ENCODE results near the gene SH3RF3.
A peak's percentile ranks its signal among the peaks of the same experiment; 100 is the strongest.

SH3RF3 gene

DNA sequence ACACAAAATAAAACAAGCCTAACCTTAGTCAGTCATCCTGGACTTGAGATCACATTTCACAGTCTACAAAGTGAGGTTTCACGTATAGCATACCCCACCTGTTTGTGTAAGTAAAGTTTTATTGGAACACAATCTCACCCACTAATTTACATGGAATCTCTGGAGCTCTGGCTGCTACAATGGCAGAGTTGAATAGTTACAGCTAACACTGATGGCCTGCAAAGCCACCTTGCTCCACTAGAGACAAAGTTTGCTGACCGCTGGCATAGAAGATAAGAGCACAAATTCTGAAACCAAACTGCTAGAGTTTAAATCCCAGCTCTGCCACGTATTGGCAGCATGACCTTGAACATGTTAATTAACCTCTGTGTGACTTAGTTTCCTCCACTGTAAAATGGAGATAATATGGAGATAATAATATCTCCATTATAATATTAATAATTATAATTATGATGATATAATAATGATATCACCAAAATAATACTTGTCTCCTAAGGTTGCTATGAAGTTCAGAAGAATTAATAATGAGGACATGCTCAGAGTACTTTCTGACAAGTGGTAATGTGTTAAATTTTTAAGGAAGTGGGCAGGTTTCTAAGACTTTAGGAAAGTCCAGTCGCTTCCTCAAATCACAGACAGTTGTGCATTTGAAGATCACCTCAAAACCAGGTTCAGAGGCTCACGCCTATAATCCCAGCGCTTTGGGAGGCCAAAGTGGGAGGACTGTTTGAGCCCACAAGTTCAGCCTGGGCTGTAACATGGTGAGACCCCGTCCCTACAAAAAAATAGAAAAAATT, 204.6 kb downstream of the SH3RF3 start:
- H3K9me3 ChIP-seq (ENCODE audit: control insufficient read depth, low read length): no peaks in the 10 kb centered on the region

DNA sequence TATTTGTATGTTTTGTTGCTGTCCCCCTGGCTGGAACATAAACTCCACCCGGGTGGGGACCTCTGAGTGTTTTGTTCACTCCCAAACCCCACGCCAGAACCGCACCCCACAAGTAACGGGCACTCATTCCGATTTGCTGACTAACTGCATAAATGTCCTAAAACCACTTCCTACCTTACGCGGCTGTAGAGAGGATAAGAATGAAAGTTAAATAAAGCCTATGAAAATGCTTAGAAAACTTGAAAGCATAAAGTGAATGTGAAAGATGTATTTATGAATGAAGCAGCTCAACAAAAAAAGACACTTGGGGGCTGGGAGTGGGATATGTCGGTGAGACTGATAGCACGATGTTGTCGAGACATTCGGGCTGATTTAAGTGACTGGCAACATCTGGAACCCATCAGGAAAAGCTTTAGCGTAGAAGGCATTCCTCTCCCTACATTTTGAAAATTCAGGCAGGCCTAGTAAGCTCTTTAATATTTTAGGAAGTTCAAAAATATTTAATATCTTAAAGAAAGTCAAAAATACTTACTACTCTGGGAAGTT, 206.7 kb downstream of the SH3RF3 start:
- Histone ChIP-seq H3K18ac (ENCODE audit: low read depth in 1 of 2, low read length in 2 of 2) (peak overlapping the region in 1 of 2 experiments; percentile 96), H4K91ac (ENCODE audit: low read length) (no peak overlapping the region), H2BK120ac (ENCODE audit: low read depth, low read length) (peak overlapping the region; percentile 96), H3K4me1 (ENCODE audit: control insufficient read depth, insufficient read depth, low read depth, low read length) (peaks cover 39% of the 10 kb centered on the region), H3K9me3 (ENCODE audit: control insufficient read depth, low read length) (no peaks in the 10 kb centered on the region), H2AFZ (ENCODE audit: low read depth, low read length) (no peak overlapping the region), H2BK5ac (ENCODE audit: low read depth, low read length, poor library complexity, severe bottlenecking) (no peak overlapping the region), H3K14ac (ENCODE audit: low read length in 2 of 2) (no peak overlapping the region), H2BK12ac (ENCODE audit: low read length in 2 of 2) (peak overlapping the region in 1 of 2 experiments; percentile 57), H3K9ac (ENCODE audit: low read length) (peak overlapping the region; percentile 83), H3K27me3 (ENCODE audit: control insufficient read depth in 1 of 2, insufficient read depth in 1 of 2, low read length in 2 of 2) (no peaks in the 10 kb centered on the region), H2AK5ac (ENCODE audit: low read length, severe bottlenecking) (no peak overlapping the region), H3K4me3 (ENCODE audit: insufficient read depth in 1 of 2, low read depth in 1 of 2, low read length in 2 of 2) (peak overlapping the region in 1 of 2 experiments; percentile 63), H3K36me3 (ENCODE audit: control insufficient read depth in 1 of 2, insufficient read depth in 2 of 2, low read depth in 1 of 2, low read length in 2 of 2) (no peaks in the 10 kb centered on the region), H2BK15ac (ENCODE audit: low read depth, poor library complexity, severe bottlenecking) (no peak overlapping the region), H3K4me2 (ENCODE audit: low read length, poor library complexity, severe bottlenecking) (peak overlapping the region; percentile 24), H4K8ac (ENCODE audit: low read length) (peak overlapping the region; percentile 95), H3K27ac (ENCODE audit: low read length, poor library complexity, severe bottlenecking) (peak overlapping the region; percentile 62), H3K4ac (ENCODE audit: low read depth in 1 of 2, low read length in 2 of 2) (peak overlapping the region in 1 of 2 experiments; percentile 64), H3K79me1 (replicated peaks; ENCODE audit: low read length, poor library complexity, severe bottlenecking) (peaks cover 25% of the 10 kb centered on the region), H3K23ac (ENCODE audit: low read length in 2 of 2) (no peak overlapping the region)
- DNase-seq: peak; percentile 74
- WGBS: 2% methylated on average over 11 of the region's 12 CpGs

More for the DNA sequence above, 204.6 kb downstream of the SH3RF3 start:
- peaks cover 38% of the 10 kb centered on the region for H3K4me1 ChIP-seq (ENCODE audit: control insufficient read depth, insufficient read depth, low read depth, low read length)
- peak overlapping the region; percentile 13 for H2BK15ac ChIP-seq (ENCODE audit: low read depth, poor library complexity, severe bottlenecking)
- H4K8ac ChIP-seq (ENCODE audit: low read length): no peak overlapping the region
- H3K18ac ChIP-seq (ENCODE audit: low read depth in 1 of 2, low read length in 2 of 2): peak overlapping the region in 1 of 2 experiments; percentile 14
- no peak overlapping the region for H2AFZ ChIP-seq (ENCODE audit: low read depth, low read length)
- H3K4ac ChIP-seq (ENCODE audit: low read depth in 1 of 2, low read length in 2 of 2): peak overlapping the region in 1 of 2 experiments; percentile 32
- H3K9ac ChIP-seq (ENCODE audit: low read length): no peak overlapping the region
- DNase-seq: peak; percentile 68
- peak overlapping the region; percentile 71 for H3K27ac ChIP-seq (ENCODE audit: low read length, poor library complexity, severe bottlenecking)
- H3K23ac ChIP-seq (ENCODE audit: low read length in 2 of 2): no peak overlapping the region
- no peak overlapping the region for H2BK5ac ChIP-seq (ENCODE audit: low read depth, low read length, poor library complexity, severe bottlenecking)
- no peak overlapping the region for H3K14ac ChIP-seq (ENCODE audit: low read length in 2 of 2)
- peak overlapping the region; percentile 45 for H4K91ac ChIP-seq (ENCODE audit: low read length)
- 78% methylated on average over 6 of the region's 7 CpGs for WGBS
- H3K36me3 ChIP-seq (ENCODE audit: control insufficient read depth in 1 of 2, insufficient read depth in 2 of 2, low read depth in 1 of 2, low read length in 2 of 2): no peaks in the 10 kb centered on the region
- no peaks in the 10 kb centered on the region for H3K27me3 ChIP-seq (ENCODE audit: control insufficient read depth in 1 of 2, insufficient read depth in 1 of 2, low read length in 2 of 2)
- no peak overlapping the region for H2BK120ac ChIP-seq (ENCODE audit: low read depth, low read length)
- no peak overlapping the region for H3K4me2 ChIP-seq (ENCODE audit: low read length, poor library complexity, severe bottlenecking)
- no peak overlapping the region for H2AK5ac ChIP-seq (ENCODE audit: low read length, severe bottlenecking)
- peak overlapping the region; percentile 34 to 94 for H2BK12ac ChIP-seq (ENCODE audit: low read length in 2 of 2)
- no peak overlapping the region for H3K4me3 ChIP-seq (ENCODE audit: insufficient read depth in 1 of 2, low read depth in 1 of 2, low read length in 2 of 2)
- peaks cover 29% of the 10 kb centered on the region for H3K79me1 ChIP-seq (replicated peaks; ENCODE audit: low read length, poor library complexity, severe bottlenecking)

DNA sequence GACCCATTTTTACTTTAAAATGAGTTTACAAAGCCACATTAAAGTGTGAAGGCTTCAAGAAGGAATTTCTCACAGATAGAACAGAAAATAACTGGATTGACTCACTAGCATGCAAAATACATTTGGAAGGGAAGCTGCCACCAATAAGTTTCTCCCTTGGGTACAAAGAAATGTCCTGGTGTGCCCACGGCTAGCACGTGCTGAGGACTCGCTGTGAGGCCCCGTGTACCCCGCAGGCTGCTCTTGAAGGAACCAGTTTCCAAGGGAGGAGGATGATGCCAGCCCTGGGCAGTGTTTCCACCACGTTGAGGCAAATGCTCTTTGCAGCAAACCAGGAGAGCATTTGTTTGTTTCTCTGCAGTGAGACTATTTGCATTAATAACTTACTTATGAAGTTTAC, 207.3 kb downstream of the SH3RF3 start:
- Histone ChIP-seq H2AK5ac (ENCODE audit: low read length, severe bottlenecking) (peak overlapping the region; percentile 41), H3K14ac (ENCODE audit: low read length in 2 of 2) (no peak overlapping the region), H3K4me2 (ENCODE audit: low read length, poor library complexity, severe bottlenecking) (no peak overlapping the region), H3K36me3 (ENCODE audit: control insufficient read depth in 1 of 2, insufficient read depth in 2 of 2, low read depth in 1 of 2, low read length in 2 of 2) (no peaks in the 10 kb centered on the region), H4K8ac (ENCODE audit: low read length) (peak overlapping the region; percentile 95), H2BK5ac (ENCODE audit: low read depth, low read length, poor library complexity, severe bottlenecking) (no peak overlapping the region), H3K4me3 (ENCODE audit: insufficient read depth in 1 of 2, low read depth in 1 of 2, low read length in 2 of 2) (peak overlapping the region in 1 of 2 experiments; percentile 63), H3K4me1 (ENCODE audit: control insufficient read depth, insufficient read depth, low read depth, low read length) (peaks cover 36% of the 10 kb centered on the region), H3K79me1 (replicated peaks; ENCODE audit: low read length, poor library complexity, severe bottlenecking) (peaks cover 22% of the 10 kb centered on the region), H3K4ac (ENCODE audit: low read depth in 1 of 2, low read length in 2 of 2) (peak overlapping the region; percentile 52 to 79), H2AFZ (ENCODE audit: low read depth, low read length) (no peak overlapping the region), H3K23ac (ENCODE audit: low read length in 2 of 2) (no peak overlapping the region), H3K9me3 (ENCODE audit: control insufficient read depth, low read length) (no peaks in the 10 kb centered on the region), H3K9ac (ENCODE audit: low read length) (peak overlapping the region; percentile 83), H3K27me3 (ENCODE audit: control insufficient read depth in 1 of 2, insufficient read depth in 1 of 2, low read length in 2 of 2) (no peaks in the 10 kb centered on the region), H2BK120ac (ENCODE audit: low read depth, low read length) (peak overlapping the region; percentile 88), H4K91ac (ENCODE audit: low read length) (peak overlapping the region; percentile 99), H3K18ac (ENCODE audit: low read depth in 1 of 2, low read length in 2 of 2) (peak overlapping the region; percentile 62 to 96), H3K27ac (ENCODE audit: low read length, poor library complexity, severe bottlenecking) (peak overlapping the region; percentile 62), H2BK15ac (ENCODE audit: low read depth, poor library complexity, severe bottlenecking) (peak overlapping the region; percentile 85), H2BK12ac (ENCODE audit: low read length in 2 of 2) (peak overlapping the region; percentile 83 to 98)
- DNase-seq: no peak
- WGBS: 42% methylated on average over 6 of the region's 6 CpGs

DNA sequence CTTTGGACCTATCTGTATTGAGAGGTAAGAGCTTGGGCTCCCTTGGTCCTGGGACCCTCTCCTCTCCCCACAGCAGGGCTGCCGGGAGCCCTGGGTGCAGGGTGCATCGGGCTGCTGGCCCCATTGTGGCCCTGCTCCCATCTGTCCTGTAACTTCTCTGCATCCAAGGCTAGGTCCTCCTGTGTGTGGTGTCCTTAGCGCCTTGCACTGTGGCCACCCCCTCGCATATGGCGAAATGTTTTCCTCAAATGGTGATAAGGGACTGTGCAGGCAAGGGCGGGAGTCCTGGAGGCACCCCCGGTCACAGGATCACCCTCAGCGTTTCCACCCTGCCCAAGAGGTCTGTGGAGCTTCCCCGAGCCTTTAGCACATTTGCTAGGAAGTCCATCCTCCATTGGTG, 208.2 kb downstream of the SH3RF3 start:
- Histone ChIP-seq H2BK12ac (ENCODE audit: low read length in 2 of 2) (peak overlapping the region; percentile 22 to 95), H4K8ac (ENCODE audit: low read length) (peak overlapping the region; percentile 4), H3K27ac (ENCODE audit: low read length, poor library complexity, severe bottlenecking) (no peak overlapping the region), H2BK5ac (ENCODE audit: low read depth, low read length, poor library complexity, severe bottlenecking) (no peak overlapping the region), H3K4me1 (ENCODE audit: control insufficient read depth, insufficient read depth, low read depth, low read length) (peaks cover 30% of the 10 kb centered on the region), H2BK15ac (ENCODE audit: low read depth, poor library complexity, severe bottlenecking) (peak overlapping the region; percentile 61), H3K4me2 (ENCODE audit: low read length, poor library complexity, severe bottlenecking) (no peak overlapping the region), H3K27me3 (ENCODE audit: control insufficient read depth in 1 of 2, insufficient read depth in 1 of 2, low read length in 2 of 2) (no peaks in the 10 kb centered on the region), H3K14ac (ENCODE audit: low read length in 2 of 2) (peak overlapping the region in 1 of 2 experiments; percentile 68), H3K9me3 (ENCODE audit: control insufficient read depth, low read length) (no peaks in the 10 kb centered on the region), H2AK5ac (ENCODE audit: low read length, severe bottlenecking) (peak overlapping the region; percentile 63), H4K91ac (ENCODE audit: low read length) (peak overlapping the region; percentile 81), H3K9ac (ENCODE audit: low read length) (no peak overlapping the region), H2BK120ac (ENCODE audit: low read depth, low read length) (no peak overlapping the region), H3K18ac (ENCODE audit: low read depth in 1 of 2, low read length in 2 of 2) (peak overlapping the region; percentile 6 to 93), H3K4ac (ENCODE audit: low read depth in 1 of 2, low read length in 2 of 2) (peak overlapping the region; percentile 49 to 72), H3K36me3 (ENCODE audit: control insufficient read depth in 1 of 2, insufficient read depth in 2 of 2, low read depth in 1 of 2, low read length in 2 of 2) (no peaks in the 10 kb centered on the region), H3K4me3 (ENCODE audit: insufficient read depth in 1 of 2, low read depth in 1 of 2, low read length in 2 of 2) (no peak overlapping the region), H3K79me1 (replicated peaks; ENCODE audit: low read length, poor library complexity, severe bottlenecking) (peaks cover 22% of the 10 kb centered on the region), H2AFZ (ENCODE audit: low read depth, low read length) (no peak overlapping the region), H3K23ac (ENCODE audit: low read length in 2 of 2) (no peak overlapping the region)
- no peak for DNase-seq
- 98% methylated on average over 9 of the region's 9 CpGs for WGBS

Data from mesenchymal stem cell (in vitro differentiated cells and primary cell).